ENCODE data around the gene NTM.

NTM gene

DNA sequence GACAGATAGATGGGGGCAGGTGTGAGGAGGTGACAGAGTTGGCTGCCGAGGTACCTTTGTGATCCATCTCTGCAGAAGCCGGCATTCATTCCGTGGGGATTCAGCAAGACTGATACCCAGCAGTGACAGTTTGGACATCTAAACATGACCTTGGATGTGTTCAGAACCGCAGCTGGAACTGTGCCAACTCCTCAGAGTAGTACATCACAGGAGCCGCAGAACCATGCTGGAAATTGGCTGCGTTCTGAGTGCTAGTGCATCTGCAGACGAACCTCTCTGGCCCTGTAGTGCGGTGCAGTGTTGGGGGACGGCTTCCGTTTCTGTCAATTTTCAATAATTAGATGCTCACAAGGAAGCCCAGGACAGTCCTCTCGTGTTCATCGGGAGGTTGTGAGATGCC is 772.1 kb downstream of the NTM start:
- DNase-seq = no peak

- no peak for DNase-seq
Measured at GRCh38 chr11:132147464-132147863, 777.0 kb downstream of the NTM start.

- no peak for DNase-seq
Measured at GRCh38 chr11:132154781-132155180, 784.4 kb downstream of the NTM start.

GRCh38 chr11:132158091-132158490 is 787.7 kb downstream of the NTM start:
- no peak for DNase-seq

GRCh38 chr11:132158696-132159095 is 788.3 kb downstream of the NTM start:
- DNase-seq = no peak

DNA sequence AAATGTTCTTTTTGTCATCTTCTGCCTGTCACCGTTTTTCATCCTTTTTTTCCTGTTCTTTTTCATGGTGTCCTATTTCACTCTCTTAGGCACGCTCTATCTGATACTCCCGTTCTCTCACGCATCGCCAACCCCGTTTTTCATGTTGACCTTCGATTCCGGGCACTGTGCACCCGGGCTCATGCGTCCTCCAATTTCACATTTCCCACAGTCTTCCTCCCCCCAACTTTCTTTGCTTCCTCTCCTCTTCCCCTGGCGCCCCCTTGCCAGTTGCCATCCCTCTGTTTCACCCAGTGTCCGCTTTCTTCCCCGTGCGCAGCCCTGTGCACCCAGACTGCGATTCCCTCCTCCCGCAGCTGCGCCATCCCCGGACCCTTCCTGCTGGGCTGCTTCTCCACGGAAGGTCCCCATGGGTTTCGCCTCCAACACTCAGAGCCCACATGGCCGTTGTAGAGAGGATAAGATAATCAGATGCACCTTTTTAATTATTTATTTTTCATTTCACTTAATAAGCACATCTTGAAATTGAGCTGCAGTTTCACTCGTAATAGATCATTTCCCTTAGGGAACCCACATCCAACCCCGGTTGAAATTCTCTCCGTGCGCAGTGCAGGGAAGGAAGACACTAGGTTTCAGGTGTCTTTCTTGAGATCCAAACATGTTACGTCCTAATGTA is 791.1 kb downstream of the NTM start:
- no peak for DNase-seq

DNA sequence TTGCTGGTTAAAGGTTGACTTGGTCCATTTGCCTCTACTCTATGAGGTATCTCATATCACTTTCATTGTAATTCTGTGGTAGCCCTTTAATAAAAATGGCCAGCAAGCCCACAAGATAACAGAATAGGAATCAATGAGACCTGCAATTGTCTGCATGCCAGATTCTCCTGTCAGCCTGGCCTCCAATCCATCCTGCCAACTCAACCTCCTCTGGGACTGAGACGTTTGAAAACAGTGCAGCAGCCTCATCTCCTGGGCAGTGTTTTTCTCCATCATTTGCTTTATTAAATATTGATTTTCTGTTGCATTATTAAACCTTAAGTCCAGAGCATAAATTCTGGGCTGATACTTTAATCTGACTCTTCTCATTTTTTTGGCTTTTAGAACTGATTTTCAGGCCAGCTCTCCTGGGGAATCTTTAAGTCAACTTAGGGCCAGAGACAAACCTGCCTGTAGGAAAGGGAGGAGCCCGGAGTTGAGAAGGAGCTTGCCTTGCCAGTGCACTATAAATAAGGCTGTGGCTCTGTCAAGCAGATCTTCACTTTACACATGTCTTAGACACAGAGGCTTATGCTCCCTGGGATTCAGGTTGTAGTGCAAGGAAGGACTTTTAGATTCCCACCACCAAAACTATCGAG is 798.0 kb downstream of the NTM start:
- DNase-seq = no peak

- DNase-seq = no peak
Measured at GRCh38 chr11:132171031-132171430, 800.6 kb downstream of the NTM start.

DNA sequence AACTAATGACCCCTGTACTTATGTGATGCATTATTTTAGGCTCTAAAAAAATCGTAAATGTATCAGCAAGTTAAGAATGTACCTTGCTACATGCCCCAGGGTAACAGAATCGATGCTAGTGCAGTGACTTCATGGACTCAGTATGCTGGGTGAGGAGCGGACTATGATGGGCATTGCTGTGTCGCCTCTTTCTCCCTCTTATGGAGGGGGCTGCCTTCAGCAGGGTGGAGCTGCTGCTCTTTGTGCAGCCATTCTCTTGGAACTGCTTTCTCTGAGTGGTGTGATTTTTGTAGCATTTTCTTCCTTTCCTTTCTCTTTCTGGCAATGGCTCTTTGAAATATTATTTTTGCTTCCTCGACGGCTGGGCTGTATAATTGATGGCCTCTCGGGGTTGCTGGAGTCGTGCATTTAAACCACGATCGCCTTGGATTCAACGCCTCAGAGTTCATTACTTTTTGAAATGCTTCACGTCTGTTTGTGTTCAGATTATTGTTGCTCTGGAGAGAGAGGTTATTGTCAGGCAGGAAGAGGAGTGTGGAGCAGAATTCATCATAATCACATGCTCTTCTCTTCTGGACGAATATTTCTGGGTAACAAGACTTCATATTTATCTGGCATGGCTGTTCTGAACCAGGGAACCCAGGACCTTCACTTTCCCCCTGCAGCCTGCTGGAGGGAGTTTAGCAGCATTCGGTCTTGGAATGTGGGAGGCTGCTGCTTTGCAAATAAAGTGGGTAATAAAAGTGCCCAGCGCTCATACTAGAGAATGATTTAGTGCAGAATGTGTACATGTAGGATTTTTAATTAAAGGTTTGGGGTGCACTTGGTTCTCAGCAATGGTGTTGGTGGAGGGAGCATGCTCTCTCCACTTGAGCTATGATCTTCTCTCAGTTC is 804.2 kb downstream of the NTM start:
- DNase-seq = no peak

GRCh38 chr11:132177106-132177505 is 806.7 kb downstream of the NTM start:
- no peak for DNase-seq

- DNase-seq = no peak
Measured at GRCh38 chr11:132184079-132184478, 813.7 kb downstream of the NTM start.

DNA sequence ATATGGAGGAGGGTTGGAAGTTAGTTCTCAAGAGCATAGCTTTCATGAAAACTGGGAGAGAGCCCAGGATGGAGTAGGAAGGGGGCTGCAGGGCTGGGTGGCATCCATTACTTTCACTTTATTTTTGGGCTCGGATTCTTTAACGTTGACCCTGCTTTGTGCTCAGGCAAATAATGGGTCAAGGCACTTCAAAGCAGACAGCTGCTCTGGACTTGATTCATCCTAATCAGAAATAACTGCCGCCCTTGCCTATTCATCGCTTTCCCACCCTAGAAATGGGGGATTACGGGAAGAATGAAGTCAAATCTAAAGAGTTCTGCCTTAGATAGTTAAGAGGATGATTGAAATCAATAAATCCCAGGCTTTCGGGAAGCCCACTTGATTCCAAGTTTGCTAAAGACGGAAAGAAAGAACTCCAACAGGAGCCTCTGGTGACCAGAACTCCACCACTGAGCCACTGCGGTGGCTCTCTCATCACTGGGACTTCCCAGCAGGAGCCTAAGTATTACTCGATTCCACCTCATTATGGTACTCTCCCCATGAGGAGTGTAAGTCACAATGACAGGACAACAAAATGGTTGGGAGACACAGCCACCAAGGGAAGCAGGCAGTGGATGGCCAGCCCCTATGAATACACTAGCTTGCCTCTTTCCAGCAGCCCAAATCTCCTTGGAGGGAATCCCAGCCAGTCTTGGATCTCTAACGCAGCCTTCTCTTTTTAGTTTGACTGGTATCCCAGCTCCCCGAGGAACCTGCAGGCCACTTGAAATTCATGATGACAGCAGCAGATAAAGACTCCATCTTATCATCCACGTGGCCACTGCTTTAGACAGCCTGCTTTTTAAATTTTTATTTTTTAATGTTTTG is 815.5 kb downstream of the NTM start:
- DNase-seq = no peak

GRCh38 chr11:132186699-132187098 is 816.3 kb downstream of the NTM start:
- no peak for DNase-seq

DNA sequence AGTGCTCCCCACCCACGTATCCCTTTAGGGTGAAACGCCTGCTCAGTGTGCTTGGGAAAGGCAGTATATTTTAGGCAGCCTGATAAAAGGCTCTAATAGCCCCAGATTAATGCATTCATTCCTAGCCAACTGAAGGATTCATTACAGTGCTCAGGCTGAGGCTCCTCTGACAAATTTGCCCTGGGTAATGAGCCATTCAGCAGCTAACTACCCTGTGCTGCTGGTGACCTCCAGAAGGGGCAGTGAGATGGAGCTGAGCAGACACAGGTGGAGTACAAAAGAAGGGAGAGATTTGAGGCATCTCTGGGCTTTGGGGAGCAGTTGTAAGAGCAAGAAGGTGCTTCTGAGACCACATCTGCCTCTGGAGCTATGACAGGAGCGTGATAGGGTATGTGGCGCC is 817.0 kb downstream of the NTM start:
- no peak for DNase-seq

GRCh38 chr11:132187814-132188213 is 817.4 kb downstream of the NTM start:
- DNase-seq = no peak

DNA sequence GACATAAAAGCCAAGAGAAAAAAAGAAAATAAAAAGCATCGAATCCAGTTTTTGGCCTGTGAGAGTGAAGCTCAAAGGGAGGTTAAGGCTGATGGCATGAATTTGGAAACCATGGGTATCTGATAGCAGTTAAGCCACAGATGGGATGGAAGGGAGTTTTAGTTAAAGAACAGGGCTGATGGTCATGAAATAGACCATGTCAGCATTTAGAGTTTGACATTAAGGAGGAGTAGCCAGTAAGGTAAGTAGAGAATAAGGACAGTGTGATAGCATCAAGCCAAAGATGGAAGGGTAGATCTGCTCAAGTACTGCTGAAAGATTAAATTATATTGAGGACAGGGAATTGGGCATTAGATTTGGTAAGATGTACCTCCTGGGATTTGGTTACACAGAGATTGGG is 826.5 kb downstream of the NTM start:
- DNase-seq = no peak

DNA sequence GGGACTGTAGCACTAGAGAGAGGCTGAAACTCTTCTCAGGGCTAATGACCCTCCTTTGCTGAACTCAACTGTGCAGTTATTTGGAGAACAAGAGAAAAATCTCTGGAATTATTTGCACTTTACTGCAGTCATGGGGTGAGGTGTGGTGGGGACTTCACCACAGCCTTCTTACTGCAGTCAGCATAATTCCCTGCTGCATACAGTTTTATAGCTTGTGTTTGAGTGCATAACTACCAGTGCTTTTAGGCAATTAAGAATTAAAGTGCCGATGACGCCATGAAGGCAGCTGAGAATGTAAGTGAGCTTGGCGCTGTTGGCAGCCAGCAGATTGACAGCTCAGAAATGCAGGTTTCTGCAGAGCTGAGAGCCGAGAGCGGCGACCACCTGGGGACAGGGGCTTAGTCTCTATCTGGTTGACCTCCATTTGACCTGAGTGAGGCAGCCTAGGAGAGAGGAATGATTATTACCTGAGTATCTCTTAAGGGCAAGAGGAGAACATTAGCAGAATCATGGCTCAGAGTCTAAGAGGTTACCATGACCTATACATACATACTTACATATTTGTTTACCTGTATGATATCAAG is 830.0 kb downstream of the NTM start:
- DNase-seq = no peak

GRCh38 chr11:132202621-132203020 is 832.2 kb downstream of the NTM start:
- no peak for DNase-seq

- no peak for DNase-seq
Measured at GRCh38 chr11:132205006-132205405, 834.6 kb downstream of the NTM start.

DNA sequence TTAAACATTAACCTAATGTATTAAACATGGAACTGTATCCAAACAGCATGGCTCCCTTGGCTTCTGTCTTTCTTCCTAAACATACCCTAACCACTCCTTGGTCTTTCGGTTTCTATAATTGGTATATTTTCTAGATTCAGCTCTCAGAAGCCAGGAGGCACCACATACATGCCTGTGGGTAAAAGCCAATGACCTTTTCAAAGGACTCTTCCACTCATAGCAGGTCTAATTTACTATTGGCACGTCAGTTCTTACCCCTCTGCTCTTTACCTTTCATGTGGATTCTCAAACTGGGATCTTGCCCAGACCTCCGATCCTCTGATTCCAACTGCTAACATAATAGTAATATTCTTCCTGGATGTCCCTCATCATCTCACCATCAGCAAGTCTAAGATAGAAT is 835.1 kb downstream of the NTM start:
- no peak for DNase-seq

- DNase-seq = no peak
Measured at GRCh38 chr11:132206993-132207392, 836.6 kb downstream of the NTM start.

- no peak for DNase-seq
Measured at GRCh38 chr11:132208477-132209055, 838.2 kb downstream of the NTM start.

All from DMS 273 treated with DMSO at 0.1 percent for 48 hours (cell line).